ENCODE data around the gene TARS2. TPM values are rescaled to one million over a fixed set of nuclear protein-coding genes. Genes with fewer than 3 reads are reported as not detected.

TARS2 gene
- total and polyA plus RNA-seq, 2 of the 13 experiments (the other 11 are each of a cell fraction or from before 2014, with no cell fraction given): 21.3 to 22.8 TPM

GRCh38 chr1:150512846-150513245 is 25.6 kb downstream of the TARS2 start (continued):
- TF ChIP-seq ZBTB33 (CRISPR knock-in tag; IDR thresholded peaks at IDR 0.05) (no peak), MBNL3 (CRISPR knock-in tag; conservative IDR thresholded peaks at IDR 0.05) (no peak), TGIF2 (CRISPR knock-in tag; IDR thresholded peaks at IDR 0.05) (no peak), HNF4G (IDR thresholded peaks at IDR 0.05; ENCODE audit: borderline replicate concordance, low read depth, low read length) (no peak), HNF4G (CRISPR knock-in tag; IDR thresholded peaks at IDR 0.05; ENCODE audit: borderline replicate concordance, low read depth) (no peak), STAT6 (CRISPR knock-in tag; IDR thresholded peaks at IDR 0.05; ENCODE audit: borderline replicate concordance) (no peak), ZNF75D (CRISPR knock-in tag; IDR thresholded peaks at IDR 0.05; ENCODE audit: borderline replicate concordance) (no peak), MXI1 (IDR thresholded peaks at IDR 0.05; ENCODE audit: borderline replicate concordance, low read depth, low read length) (no peak), PCBP2 (optimal IDR thresholded peaks at IDR 0.05; ENCODE audit: low read depth, low read length, poor library complexity, severe bottlenecking) (no peak)
